ENCODE measurements around the gene INTS7.

- TF ChIP-seq CTCF (conservative IDR thresholded peaks at IDR 0.05; ENCODE audit: low read length): no peak
- TF ChIP-seq EZH2phosphoT487 (IDR thresholded peaks at IDR 0.05; ENCODE audit: borderline replicate concordance): no peak
These were observed 87.0 kb downstream of the INTS7 start for GRCh38 chr1:211948377-211948776.
